Lung (tissue), 12 donors: ENCODE measurements around the gene TMEM38B. TPM values are rescaled to one million over a fixed set of nuclear protein-coding genes. Genes with fewer than 3 reads are reported as not detected.

Source experiments
- ATAC-seq: fragments of 200-7000 bp; cut with Tn5 transposase; one replicate; pipeline ENCODE4 v1.9.1; 2020; ENCODE audit warnings: moderate number of reproducible peaks; ENCODE audit not compliant: insufficient read depth, low FRiP score
- DNase-seq, 3 donors: peaks; one replicate each; pipeline ENCODE4 v3.0.0-alpha.2; 2013 to 2017
- H3K27ac ChIP-seq, 2 donors: one replicate each; pipeline ENCODE4 v1.5.1; 2013; ENCODE audit warnings: mild to moderate bottlenecking in 2 of 2, moderate library complexity in 2 of 2, control low read depth in 1 of 2, inconsistent platforms in 1 of 2, low read depth in 1 of 2, low read length in 1 of 2
- H3K27me3 ChIP-seq, 3 donors: one replicate each; pipeline ENCODE4 v1.5.1; 2013; ENCODE audit warnings: low read length in 2 of 3; ENCODE audit not compliant: control insufficient read depth in 3 of 3, insufficient read depth in 3 of 3
- H3K36me3 ChIP-seq, 4 donors: one replicate each; pipeline ENCODE4 v1.5.1; 2013; ENCODE audit warnings: low read length in 4 of 4, mild to moderate bottlenecking in 1 of 4, moderate library complexity in 1 of 4; ENCODE audit not compliant: control insufficient read depth in 4 of 4, insufficient read depth in 4 of 4
- H3K4me1 ChIP-seq, 5 donors: one replicate each; pipeline ENCODE4 v1.5.1; 2013; ENCODE audit warnings: low read length in 5 of 5, mild to moderate bottlenecking in 2 of 5, moderate library complexity in 1 of 5; ENCODE audit not compliant: control insufficient read depth in 5 of 5, insufficient read depth in 5 of 5
- H3K4me3 ChIP-seq: one replicate; pipeline ENCODE4 v1.5.1; 2013; ENCODE audit warnings: mild to moderate bottlenecking, control low read depth, moderate library complexity
- H3K9ac ChIP-seq, 2 donors: one replicate each; pipeline ENCODE4 v1.5.1; 2013; ENCODE audit warnings: low read length in 2 of 2, control low read depth in 1 of 2; ENCODE audit not compliant: insufficient read depth in 1 of 2
- H3K9me3 ChIP-seq, 4 donors: one replicate each; pipeline ENCODE4 v1.5.1; 2013; ENCODE audit warnings: low read length in 3 of 4, mild to moderate bottlenecking in 1 of 4, moderate library complexity in 1 of 4; ENCODE audit not compliant: control insufficient read depth in 4 of 4, insufficient read depth in 3 of 4
- CTCF ChIP-seq: IDR thresholded peaks from 2 replicates; pipeline ENCODE4 v1.5.1; 2012; ENCODE audit warnings: mild to moderate bottlenecking; ENCODE audit errors: control extremely low read depth, extremely low read depth
- WGBS, 2 donors: extraction: QIAGEN DNeasy Blood & Tissue Kit; methylation state at CpG; one replicate each; pipeline ENCODE4 v1.1.7; 2013; 5-methylcytosine and 5-hydroxymethylcytosine counted together
- polyA plus RNA-seq, 2 donors: library from polyadenylated mRNA; stranded (reverse); fragments of 200-250 nt; gene quantifications; one replicate each; pipeline ENCODE4 v1.2.1, GENCODE V29; 2013
- total RNA-seq, 2 donors: library from RNA; depleted of rRNA in 1 of 2; stranded (reverse); fragments of >200 nt in 1 of 2; gene quantifications; one replicate each; pipeline ENCODE4 v1.2.1, GENCODE V29; 2014 to 2021
- donor health status: control.
- donor health status: control.
- donor health status: Bipolar disorder and iron deficiency.
- donor health status: healthy.
- donor health status: DM: yes; HTN: yes; CAD: no.

The TMEM38B gene
- total and polyA plus RNA-seq, 4 donors, result 4.9 to 17.2 (median 11.1) TPM

- no peak for ATAC-seq
- H3K36me3 ChIP-seq, result no peaks in the 10 kb centered on the region
- H3K27me3 ChIP-seq, result peaks cover 0 to 5% (median 3%) of the 10 kb centered on the region in 3 donors
- DNase-seq, result no peak
- WGBS, 2 donors, result 71 to 82% methylated on average over 4 of the region's 4 CpGs
- no peak overlapping the region for H3K4me3 ChIP-seq
- H3K4me1 ChIP-seq, result peaks cover 0 to 6% (median 0%) of the 10 kb centered on the region in 5 donors
- TF ChIP-seq CTCF, result no peak
- H3K9ac ChIP-seq, result no peak overlapping the region
- no peaks in the 10 kb centered on the region for H3K9me3 ChIP-seq
- H3K27ac ChIP-seq, result no peak overlapping the region
These were observed 42.5 kb upstream of the TMEM38B start for GRCh38 chr9:105651806-105652205.

- WGBS, 2 donors, result 1 to 2% methylated on average over 70 to 75 of the region's 75 CpGs
- H3K9me3 ChIP-seq, result no peaks in the 10 kb centered on the region
- no peak for ATAC-seq
- H3K4me3 ChIP-seq, result no peak overlapping the region
- TF ChIP-seq CTCF, result no peak
- H3K36me3 ChIP-seq, result no peaks in the 10 kb centered on the region
- H3K4me1 ChIP-seq, result peaks cover 0 to 7% (median 0%) of the 10 kb centered on the region in 5 donors
- H3K9ac ChIP-seq, result no peak overlapping the region
- no peak overlapping the region for H3K27ac ChIP-seq
- H3K27me3 ChIP-seq, result peaks cover 0 to 19% (median 16%) of the 10 kb centered on the region in 3 donors
- peak; percentile 23 to 50 (median 29) for DNase-seq
These were observed 38.0 kb upstream of the TMEM38B start for GRCh38 chr9:105656131-105656921.

GRCh38 chr9:105658351-105658750, 36.0 kb upstream of the TMEM38B start:
- no peaks in the 10 kb centered on the region for H3K9me3 ChIP-seq
- no peak for TF ChIP-seq CTCF
- peaks cover 0 to 7% (median 0%) of the 10 kb centered on the region in 5 donors for H3K4me1 ChIP-seq
- H3K27me3 ChIP-seq, result peaks cover 0 to 19% (median 16%) of the 10 kb centered on the region in 3 donors
- H3K4me3 ChIP-seq, result no peak overlapping the region
- DNase-seq (no peak), ATAC-seq (no peak)
- no peaks in the 10 kb centered on the region for H3K36me3 ChIP-seq
- 83 to 92% methylated on average over 2 of the region's 2 CpGs for WGBS, 2 donors
- H3K9ac ChIP-seq, result no peak overlapping the region
- no peak overlapping the region for H3K27ac ChIP-seq
